Lower leg skin (tissue), 3 donors: Measurements from ENCODE around the gene SYT8.

Experiments used
- CTCF ChIP-seq, 3 donors: fragments of 450-650 bp; IDR thresholded peaks; one replicate each; pipeline ENCODE4 v1.5.1; 2016; ENCODE audit warnings: antibody characterized with exemption in 3 of 3, mild to moderate bottlenecking in 3 of 3, moderate library complexity in 2 of 3
- POLR2A ChIP-seq, 2 donors: fragments of 450-650 bp; IDR thresholded peaks; one replicate each; pipeline ENCODE4 v1.6.1; 2016 to 2017; ENCODE audit warnings: antibody characterized with exemption in 2 of 2, mild to moderate bottlenecking in 1 of 2, moderate library complexity in 1 of 2

- TF ChIP-seq CTCF (IDR thresholded peaks at IDR 0.05), result no peak
- TF ChIP-seq POLR2A (IDR thresholded peaks at IDR 0.05), result no peak
Measured at GRCh38 chr11:1862588-1863351, 28.0 kb downstream of the SYT8 start.
